BE2C (cell line): ENCODE measurements around the gene CYSLTR2.

Experiments
- DNase-seq: peaks from one replicate; pipeline ENCODE4 v3.0.0-alpha.2; 2020
- H3K27me3 ChIP-seq: fragments of 250-450 bp; sonication (Bioruptor Pico); 2 replicates; pipeline ENCODE4 v1.5.1; 2020; ENCODE audit warnings: mild to moderate bottlenecking
- H3K36me3 ChIP-seq: fragments of 250-450 bp; sonication (Bioruptor Pico); 2 replicates; pipeline ENCODE4 v1.5.1; 2020; ENCODE audit warnings: mild to moderate bottlenecking
- H3K4me1 ChIP-seq: fragments of 250-450 bp; sonication (Bioruptor Pico); 2 replicates; pipeline ENCODE4 v1.5.1; 2020
- H3K4me3 ChIP-seq: 2 replicates; pipeline ENCODE4 v1.5.1; 2011; ENCODE audit warnings: low read depth, low read length
- H3K9me3 ChIP-seq: fragments of 250-450 bp; sonication (Bioruptor Pico); 2 replicates; pipeline ENCODE4 v1.5.1; 2020
- CTCF ChIP-seq: IDR thresholded peaks from 2 replicates; pipeline ENCODE4 v1.5.1; 2012; ENCODE audit warnings: mild to moderate bottlenecking, low read depth, low read length

CYSLTR2 gene

GRCh38 chr13:48731001-48731658 lies 77.4 kb downstream of the CYSLTR2 start:
- Histone ChIP-seq H3K36me3 (no peaks in the 10 kb centered on the region), H3K9me3 (peaks cover 4% of the 10 kb centered on the region; the same call in 1 of the 2 replicates), H3K4me1 (peaks cover 8% of the 10 kb centered on the region), H3K4me3 (no peak overlapping the region), H3K27me3 (no peaks in the 10 kb centered on the region)
- no peak for DNase-seq
- TF ChIP-seq CTCF = no peak

- H3K36me3 ChIP-seq = no peaks in the 10 kb centered on the region
- H3K9me3 ChIP-seq = peaks cover 3% of the 10 kb centered on the region; the same call in 1 of the 2 replicates
- H3K4me3 ChIP-seq = no peak overlapping the region
- peak; percentile 46 for DNase-seq
- peaks cover 5% of the 10 kb centered on the region for H3K4me1 ChIP-seq
- peak; percentile 66 for TF ChIP-seq CTCF
- no peaks in the 10 kb centered on the region for H3K27me3 ChIP-seq
Observed at GRCh38 chr13:48731957-48732569, 78.3 kb downstream of the CYSLTR2 start.

- no peaks in the 10 kb centered on the region for H3K36me3 ChIP-seq
- TF ChIP-seq CTCF = no peak
- DNase-seq = no peak
- no peak overlapping the region for H3K4me3 ChIP-seq
- H3K9me3 ChIP-seq = no peaks in the 10 kb centered on the region
- peaks cover 4% of the 10 kb centered on the region for H3K4me1 ChIP-seq
- no peaks in the 10 kb centered on the region for H3K27me3 ChIP-seq
Observed at GRCh38 chr13:48733739-48734335, 80.1 kb downstream of the CYSLTR2 start.

- TF ChIP-seq CTCF = no peak
- Histone ChIP-seq H3K4me1 (peaks cover 13% of the 10 kb centered on the region), H3K36me3 (no peaks in the 10 kb centered on the region), H3K4me3 (no peak overlapping the region), H3K27me3 (no peaks in the 10 kb centered on the region), H3K9me3 (no peaks in the 10 kb centered on the region)
- DNase-seq = no peak
Observed at GRCh38 chr13:48735571-48735970, 81.8 kb downstream of the CYSLTR2 start.

GRCh38 chr13:48737689-48738088 lies 84.0 kb downstream of the CYSLTR2 start:
- H3K4me1 ChIP-seq = peaks cover 22% of the 10 kb centered on the region
- no peaks in the 10 kb centered on the region for H3K27me3 ChIP-seq
- no peak for TF ChIP-seq CTCF
- no peak overlapping the region for H3K4me3 ChIP-seq
- H3K36me3 ChIP-seq = no peaks in the 10 kb centered on the region
- H3K9me3 ChIP-seq = no peaks in the 10 kb centered on the region
- DNase-seq = no peak

- Histone ChIP-seq H3K9me3 (peaks cover 2% of the 10 kb centered on the region; the same call in 1 of the 2 replicates), H3K4me3 (no peak overlapping the region), H3K36me3 (no peaks in the 10 kb centered on the region), H3K4me1 (peaks cover 22% of the 10 kb centered on the region), H3K27me3 (no peaks in the 10 kb centered on the region)
- no peak for TF ChIP-seq CTCF
- no peak for DNase-seq
Observed at GRCh38 chr13:48738311-48738710, 84.6 kb downstream of the CYSLTR2 start.
